GM18505 (cell line): Measurements from ENCODE around the gene UNK.
A peak's percentile ranks its signal among the peaks of the same experiment; 100 is the strongest.
"Not testable (repeated sequence)": the region's sequence is repeated elsewhere in the genome, so short reads cannot be mapped to it uniquely, and the experiment has no call there.

Experiments used
- ATAC-seq: cut with Tn5 transposase; IDR thresholded peaks from one replicate; pipeline ENCODE4 v1.9.1; 2021; ENCODE audit not compliant: unreplicated experiment
- POLR2A ChIP-seq: IDR thresholded peaks from 4 replicates; pipeline ENCODE4 v1.6.1; 2011; ENCODE audit warnings: borderline replicate concordance; ENCODE audit not compliant: insufficient read depth, insufficient read length; ENCODE audit errors: extremely low read depth

The UNK gene

DNA sequence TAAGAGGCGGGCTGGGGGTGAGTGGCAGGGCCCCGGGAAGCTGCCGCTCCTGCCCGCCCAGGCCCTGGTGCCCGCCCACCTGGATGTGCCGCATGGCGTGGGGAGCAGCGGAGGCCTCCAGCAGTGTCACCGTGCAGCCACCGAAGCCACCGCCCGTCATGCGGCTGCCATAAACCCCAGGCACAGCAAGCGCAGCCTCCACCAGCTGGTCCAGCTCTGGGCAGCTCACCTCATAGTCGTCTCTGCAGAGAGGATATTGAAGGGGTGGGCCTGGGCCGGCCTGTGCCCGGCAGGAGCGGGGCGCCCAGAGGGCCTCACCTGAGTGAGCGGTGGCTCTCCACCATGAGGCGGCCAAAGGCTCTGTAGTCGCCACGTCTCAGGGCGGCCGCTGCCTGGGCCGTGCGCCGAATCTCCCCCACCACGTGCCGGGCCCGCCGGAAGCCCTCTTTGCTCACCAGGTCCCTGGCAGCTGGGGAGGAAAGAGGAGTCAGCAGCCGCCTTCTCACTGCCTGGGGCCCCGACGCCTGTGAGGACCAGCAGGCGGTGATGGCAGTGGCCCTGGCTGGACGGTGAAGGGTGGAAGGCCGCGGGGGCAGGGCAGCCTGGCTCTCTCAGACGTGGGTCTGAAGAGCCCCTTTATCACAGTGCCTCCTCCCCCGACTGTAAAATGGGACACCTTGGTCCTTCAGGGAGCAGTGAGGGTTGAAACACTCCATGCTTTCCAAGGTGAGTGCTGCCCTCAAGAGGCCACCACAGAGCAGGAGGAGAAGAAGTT lies 26.3 kb upstream of the UNK start:
- no peak for TF ChIP-seq POLR2A
- ATAC-seq = no peak

DNA sequence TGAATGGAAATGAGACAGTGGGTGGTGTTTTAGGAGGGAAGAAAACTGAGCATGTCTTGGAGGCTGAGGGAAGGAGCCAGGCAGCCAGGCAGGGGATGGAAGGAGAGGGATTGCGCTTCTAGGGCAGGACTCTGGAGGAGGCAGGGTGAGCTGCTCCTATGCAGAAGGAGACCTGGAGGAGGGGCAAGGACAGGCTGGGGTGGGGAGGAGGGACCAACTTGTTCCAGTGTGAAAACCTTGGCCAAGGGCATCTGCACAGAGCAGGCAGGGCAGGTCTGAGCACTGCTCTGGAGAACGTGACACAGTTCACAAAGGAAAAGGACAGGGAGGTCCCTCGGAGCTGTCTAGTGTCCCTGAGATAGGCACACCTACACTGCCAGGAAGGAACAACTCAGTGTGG lies 25.1 kb upstream of the UNK start:
- no peak for ATAC-seq
- TF ChIP-seq POLR2A = no peak

GRCh38 chr17:75759978-75760640 lies 24.5 kb upstream of the UNK start:
- not testable (repeated sequence) for ATAC-seq

GRCh38 chr17:75762513-75763268 lies 21.9 kb upstream of the UNK start:
- TF ChIP-seq POLR2A = no peak
- no peak for ATAC-seq

- no peak for ATAC-seq
- TF ChIP-seq POLR2A = no peak
These were observed 21.4 kb upstream of the UNK start for GRCh38 chr17:75763269-75763607.

- ATAC-seq = no peak
- TF ChIP-seq POLR2A = no peak
These were observed 20.8 kb upstream of the UNK start for GRCh38 chr17:75763613-75764416.

DNA sequence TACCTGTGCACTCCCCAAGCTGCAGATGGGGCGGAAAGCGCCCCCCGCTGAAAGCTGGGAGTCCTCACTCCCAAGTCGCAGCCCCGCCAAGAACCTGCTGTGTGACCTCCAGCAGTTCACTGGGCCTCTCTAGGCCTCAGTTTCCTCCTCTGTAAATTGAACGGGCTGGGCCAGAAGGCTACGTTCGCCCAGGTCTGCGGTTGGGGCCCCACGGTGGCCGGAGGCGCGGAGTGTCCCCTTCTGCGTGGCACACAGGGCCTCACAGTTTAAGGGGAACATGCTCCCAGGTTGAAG lies 20.2 kb upstream of the UNK start:
- no peak for TF ChIP-seq POLR2A
- no peak for ATAC-seq

- TF ChIP-seq POLR2A = peak; percentile 53
- ATAC-seq = peak; percentile 68
These were observed 19.7 kb upstream of the UNK start, which contains the start of gene GALK1 for GRCh38 chr17:75764711-75765421. Gene GALK1, minus strand, starts transcription at chr17:75765192. Its CDS starts 56 bp downstream, at chr17:75765136.

- TF ChIP-seq POLR2A = no peak
- no peak for ATAC-seq
These were observed 18.6 kb upstream of the UNK start for GRCh38 chr17:75765981-75766380.

DNA sequence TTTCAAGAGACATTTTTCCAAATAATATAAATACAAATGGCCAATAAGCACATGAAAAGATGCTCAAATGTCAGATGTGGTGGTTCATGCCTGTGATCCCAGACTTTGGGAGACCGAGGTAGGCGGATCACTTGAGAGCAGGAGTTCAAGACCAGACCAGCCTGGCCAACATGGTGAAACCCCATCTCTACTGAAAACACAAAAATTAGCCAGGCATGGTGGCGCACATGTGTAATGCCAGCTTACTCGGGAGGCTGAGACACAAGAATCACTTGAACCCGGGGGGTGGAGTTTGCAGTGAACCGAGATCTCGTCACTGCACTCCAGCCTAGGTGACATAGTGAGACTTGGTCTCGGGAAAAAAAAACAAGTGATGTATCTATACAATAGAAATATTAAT lies 16.7 kb upstream of the UNK start:
- ATAC-seq = no peak

GRCh38 chr17:75769536-75769935 lies 15.1 kb upstream of the UNK start:
- no peak for TF ChIP-seq POLR2A
- ATAC-seq = no peak

More for the DNA sequence above, 16.7 kb upstream of the UNK start:
- no peak for TF ChIP-seq POLR2A

DNA sequence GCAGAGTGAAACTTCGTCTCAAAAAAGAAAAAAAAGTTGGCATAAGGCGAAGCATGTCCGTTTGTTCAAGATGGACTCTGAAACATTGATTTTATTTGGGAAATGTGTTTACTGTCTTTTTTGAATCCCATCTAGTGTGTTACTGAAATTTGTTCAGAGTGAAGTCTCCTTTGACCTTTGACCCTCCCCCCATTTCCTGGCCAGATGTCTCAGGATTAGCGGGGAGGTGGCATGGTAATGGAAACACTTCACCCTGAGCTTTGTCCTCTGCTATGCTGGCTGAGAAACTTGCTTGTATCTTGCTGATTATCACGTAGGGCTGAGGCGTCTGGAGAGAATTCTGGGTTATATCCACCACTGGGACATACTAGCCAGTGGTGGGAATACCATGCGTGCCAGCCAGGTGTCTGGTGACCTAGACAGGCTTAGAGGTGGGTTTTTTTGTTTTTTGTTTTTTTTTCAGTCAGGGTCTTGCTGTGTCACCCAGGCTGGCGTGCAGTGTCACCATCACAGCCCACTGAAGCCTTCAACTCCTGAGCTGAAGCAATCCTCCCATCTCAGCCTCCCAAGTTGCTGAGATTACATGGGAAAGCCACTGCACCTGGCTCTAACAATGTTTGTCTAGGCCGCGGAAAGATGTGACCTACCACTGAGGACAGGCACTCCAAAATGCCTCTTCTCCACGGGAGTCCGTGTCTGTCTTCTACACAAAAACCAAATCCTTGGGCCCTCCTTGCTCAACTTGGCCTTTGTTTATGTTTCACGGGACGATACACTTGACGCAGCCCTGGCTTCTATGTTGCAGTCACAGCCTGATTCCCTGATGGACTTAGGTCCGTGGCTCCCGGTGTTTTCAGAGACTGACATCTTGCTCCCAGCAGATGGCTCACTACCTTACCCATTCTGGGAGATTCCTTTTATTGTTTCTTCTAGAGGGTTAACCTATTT lies 13.0 kb upstream of the UNK start:
- no peak for ATAC-seq
- no peak for TF ChIP-seq POLR2A
